Loucy (cell line): ENCODE results near the gene NBPF3.

Experiments used
- CTCF ChIP-seq: fragments of 200-600 bp; sonication (generic); conservative IDR thresholded peaks from 2 replicates; pipeline ENCODE4 v1.5.1; 2014; ENCODE audit warnings: mild to moderate bottlenecking, antibody characterized with exemption, low read length
- EZH2phosphoT487 ChIP-seq: fragments of 200-600 bp; IDR thresholded peaks from 2 replicates; pipeline ENCODE4 v1.6.1; 2018; ENCODE audit warnings: antibody characterized with exemption, mild to moderate bottlenecking, moderate library complexity, borderline replicate concordance

GRCh38 chr1:21530368-21531016, 90.6 kb downstream of the NBPF3 start:
- TF ChIP-seq EZH2phosphoT487 (no peak), CTCF (no peak)
